Myocyte (in vitro differentiated cells): ENCODE measurements around the gene NES. TPM values are rescaled to one million over a fixed set of nuclear protein-coding genes. Genes with fewer than 3 reads are reported as not detected.

ENCODE experiments used
- DNase-seq: peaks from one replicate; pipeline ENCODE4 v3.0.0-alpha.2; 2012; ENCODE audit warnings: low read depth
- polyA plus RNA-seq: library from polyadenylated mRNA; unstranded; fragments of >200 nt; gene quantifications from one replicate; pipeline ENCODE4 v1.2.1, GENCODE V29; 2012; ENCODE audit warnings: missing spikeins
- total RNA-seq: library from RNA; depleted of rRNA; stranded (reverse); fragments of >200 nt; gene quantifications from 2 replicates; pipeline ENCODE4 v1.2.3, GENCODE V29; 2014

Gene NES, protein sequence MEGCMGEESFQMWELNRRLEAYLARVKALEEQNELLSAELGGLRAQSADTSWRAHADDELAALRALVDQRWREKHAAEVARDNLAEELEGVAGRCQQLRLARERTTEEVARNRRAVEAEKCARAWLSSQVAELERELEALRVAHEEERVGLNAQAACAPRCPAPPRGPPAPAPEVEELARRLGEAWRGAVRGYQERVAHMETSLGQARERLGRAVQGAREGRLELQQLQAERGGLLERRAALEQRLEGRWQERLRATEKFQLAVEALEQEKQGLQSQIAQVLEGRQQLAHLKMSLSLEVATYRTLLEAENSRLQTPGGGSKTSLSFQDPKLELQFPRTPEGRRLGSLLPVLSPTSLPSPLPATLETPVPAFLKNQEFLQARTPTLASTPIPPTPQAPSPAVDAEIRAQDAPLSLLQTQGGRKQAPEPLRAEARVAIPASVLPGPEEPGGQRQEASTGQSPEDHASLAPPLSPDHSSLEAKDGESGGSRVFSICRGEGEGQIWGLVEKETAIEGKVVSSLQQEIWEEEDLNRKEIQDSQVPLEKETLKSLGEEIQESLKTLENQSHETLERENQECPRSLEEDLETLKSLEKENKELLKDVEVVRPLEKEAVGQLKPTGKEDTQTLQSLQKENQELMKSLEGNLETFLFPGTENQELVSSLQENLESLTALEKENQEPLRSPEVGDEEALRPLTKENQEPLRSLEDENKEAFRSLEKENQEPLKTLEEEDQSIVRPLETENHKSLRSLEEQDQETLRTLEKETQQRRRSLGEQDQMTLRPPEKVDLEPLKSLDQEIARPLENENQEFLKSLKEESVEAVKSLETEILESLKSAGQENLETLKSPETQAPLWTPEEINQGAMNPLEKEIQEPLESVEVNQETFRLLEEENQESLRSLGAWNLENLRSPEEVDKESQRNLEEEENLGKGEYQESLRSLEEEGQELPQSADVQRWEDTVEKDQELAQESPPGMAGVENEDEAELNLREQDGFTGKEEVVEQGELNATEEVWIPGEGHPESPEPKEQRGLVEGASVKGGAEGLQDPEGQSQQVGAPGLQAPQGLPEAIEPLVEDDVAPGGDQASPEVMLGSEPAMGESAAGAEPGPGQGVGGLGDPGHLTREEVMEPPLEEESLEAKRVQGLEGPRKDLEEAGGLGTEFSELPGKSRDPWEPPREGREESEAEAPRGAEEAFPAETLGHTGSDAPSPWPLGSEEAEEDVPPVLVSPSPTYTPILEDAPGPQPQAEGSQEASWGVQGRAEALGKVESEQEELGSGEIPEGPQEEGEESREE (N-terminal part only)
- 1,770 and 2,264 TPM in 2 replicates for total RNA-seq
- polyA plus RNA-seq: 834 TPM

DNA sequence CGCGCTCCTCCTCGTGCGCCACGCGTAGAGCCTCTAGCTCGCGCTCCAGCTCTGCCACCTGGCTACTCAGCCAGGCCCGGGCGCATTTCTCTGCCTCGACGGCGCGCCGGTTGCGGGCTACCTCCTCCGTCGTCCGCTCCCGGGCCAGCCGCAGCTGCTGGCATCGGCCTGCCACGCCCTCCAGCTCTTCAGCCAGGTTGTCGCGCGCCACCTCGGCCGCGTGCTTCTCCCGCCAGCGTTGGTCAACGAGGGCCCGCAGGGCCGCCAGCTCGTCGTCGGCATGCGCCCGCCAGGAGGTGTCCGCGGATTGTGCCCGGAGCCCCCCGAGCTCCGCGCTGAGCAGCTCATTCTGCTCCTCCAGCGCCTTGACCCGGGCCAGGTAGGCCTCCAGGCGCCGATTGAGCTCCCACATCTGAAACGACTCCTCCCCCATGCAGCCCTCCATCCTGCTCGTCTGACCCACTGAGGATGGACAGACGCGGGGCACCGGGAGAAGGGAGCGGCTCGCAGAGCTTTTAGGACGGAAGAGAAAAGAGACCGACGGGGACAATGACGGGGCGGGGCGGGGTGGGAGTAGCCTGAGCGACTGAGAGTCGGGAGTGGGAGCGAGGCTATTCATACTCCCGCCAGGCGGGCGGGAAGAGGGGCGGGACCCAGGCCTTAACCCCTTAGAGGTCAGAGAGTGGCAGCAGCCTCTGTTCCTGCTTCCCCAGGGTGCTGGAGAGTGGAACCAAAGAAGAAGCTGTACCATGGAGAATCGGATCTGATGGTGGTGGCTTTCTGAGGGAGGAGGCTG is at the start of gene NES:
TSS of gene NES (minus strand) at position 588 of the 796 bp plus-strand sequence. CDS start at position 445, 143 bp downstream.
- DNase-seq: peak; percentile 93

GRCh38 chr1:156726549-156727226 is 49.5 kb upstream of the NES start:
- DNase-seq: peak; percentile 76

- peak; percentile 90 for DNase-seq
These were observed 48.6 kb upstream of the NES start for GRCh38 chr1:156725683-156726280.

DNA sequence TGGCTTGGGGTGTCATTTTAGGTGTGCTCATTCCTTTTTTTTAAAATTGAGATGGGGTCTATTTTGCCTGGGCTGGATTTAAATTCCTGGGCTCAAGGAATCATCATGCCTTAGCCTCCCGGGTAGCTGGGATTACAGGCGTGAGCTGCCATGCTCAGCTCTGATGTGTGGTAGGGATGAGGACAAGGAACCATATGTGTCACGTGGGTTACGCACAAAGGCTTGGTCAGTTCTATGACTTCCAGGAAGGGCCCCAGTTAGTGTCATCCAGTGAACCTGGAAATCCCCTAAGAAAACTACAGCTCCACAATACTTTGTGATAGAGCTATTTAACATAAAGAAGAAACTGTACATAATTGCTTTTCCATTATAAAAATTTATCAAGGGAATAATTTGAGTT is 44.3 kb upstream of the NES start:
- DNase-seq: no peak

DNA sequence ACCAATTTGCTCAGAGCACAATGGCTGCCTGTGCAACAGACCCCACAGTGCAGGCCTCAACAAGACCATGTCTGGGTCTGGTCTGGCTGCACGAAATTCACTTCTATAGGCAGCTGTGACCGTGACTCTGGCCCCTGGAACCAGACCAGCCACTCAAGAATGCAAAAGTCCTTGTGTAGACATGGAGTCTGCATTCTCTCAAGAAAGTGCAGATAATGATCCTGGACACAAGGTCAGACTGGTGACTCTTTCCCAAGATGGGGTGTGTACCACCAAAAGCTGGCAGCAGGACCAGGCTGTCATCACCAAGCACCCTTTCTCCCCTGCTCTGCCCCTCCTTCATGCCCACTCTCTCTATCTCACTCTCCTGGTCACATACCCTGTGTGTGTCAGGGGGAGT is 43.9 kb upstream of the NES start:
- DNase-seq: no peak

- DNase-seq: peak; percentile 53
These were observed 40.1 kb upstream of the NES start for GRCh38 chr1:156717351-156717750.

DNA sequence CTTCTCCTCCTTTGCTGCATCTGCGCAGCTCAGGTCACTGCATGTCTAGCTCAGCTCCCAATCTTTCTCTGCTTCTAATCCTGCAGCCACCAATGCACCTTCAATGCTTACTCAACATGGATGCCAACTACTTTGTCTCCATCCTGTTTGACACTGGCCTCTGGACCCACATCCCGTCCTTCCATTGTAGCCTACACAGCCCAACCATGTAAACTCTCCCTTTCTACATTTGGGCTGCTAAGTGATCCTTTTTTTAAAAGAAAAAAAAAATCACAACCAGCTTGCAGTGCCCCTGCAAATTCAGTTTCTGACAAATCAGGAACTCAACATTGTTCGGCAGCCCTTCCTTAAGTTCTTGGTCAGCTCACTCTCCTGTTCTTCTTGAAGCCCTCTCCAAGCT is 37.6 kb upstream of the NES start:
- DNase-seq: no peak

DNA sequence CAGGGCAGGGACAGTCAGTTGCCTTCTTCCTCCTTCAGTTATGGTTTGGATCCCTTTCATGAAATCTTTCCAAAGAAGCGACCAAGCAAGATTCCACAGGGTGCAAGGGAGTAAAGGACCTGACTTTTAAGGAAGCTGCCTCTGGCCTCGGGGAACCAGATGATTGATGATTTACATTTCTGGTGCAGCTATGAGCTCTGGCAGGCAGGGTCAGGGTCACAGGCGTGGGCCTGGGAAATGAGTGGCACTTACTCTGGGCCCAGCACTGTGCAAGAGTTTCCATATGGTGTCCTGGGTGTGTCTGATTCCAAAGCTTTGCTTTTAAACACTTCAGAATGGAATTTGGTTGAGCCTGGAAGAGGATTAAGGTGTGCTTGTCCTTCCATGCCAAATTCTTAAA is 35.4 kb upstream of the NES start:
- no peak for DNase-seq

DNA sequence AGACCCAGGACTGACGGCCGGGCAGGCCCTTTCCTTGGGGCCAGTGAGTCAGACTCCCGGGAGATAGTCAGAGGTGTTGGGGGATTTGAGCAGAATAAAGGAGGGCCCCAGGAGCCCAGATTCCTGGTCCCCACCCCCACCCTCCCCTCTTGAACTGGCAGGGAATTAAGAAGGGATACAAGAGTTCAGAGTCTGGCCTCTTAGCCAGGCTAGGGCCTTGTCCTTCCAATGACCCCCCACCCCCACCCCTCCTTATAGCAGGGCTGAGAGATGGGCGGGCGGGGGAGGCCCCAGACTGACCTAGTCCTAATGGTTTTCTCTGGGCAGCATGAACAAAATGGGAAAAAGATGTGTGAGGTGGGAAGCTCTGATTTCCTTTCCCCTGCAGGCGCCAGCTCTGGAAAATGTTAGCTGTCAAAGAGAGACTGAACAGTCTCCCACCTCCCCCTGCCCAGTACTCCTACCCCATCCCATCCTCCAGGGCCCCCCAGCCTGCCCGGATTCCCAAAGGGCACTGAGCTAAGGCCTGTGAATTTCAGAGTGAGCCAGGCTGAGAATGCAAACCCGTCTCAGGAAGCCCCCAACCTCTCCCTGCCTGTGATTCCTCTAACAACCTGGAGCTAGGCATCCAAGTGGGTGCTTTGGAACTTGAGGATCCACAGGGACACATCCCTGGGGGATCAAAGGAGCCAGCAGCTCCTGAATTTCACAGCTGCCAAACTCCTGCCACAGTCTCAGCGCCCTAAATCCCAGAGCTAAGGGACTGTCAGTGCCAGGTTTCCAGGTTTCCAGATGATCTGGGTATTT is 34.0 kb upstream of the NES start:
- DNase-seq: no peak

DNA sequence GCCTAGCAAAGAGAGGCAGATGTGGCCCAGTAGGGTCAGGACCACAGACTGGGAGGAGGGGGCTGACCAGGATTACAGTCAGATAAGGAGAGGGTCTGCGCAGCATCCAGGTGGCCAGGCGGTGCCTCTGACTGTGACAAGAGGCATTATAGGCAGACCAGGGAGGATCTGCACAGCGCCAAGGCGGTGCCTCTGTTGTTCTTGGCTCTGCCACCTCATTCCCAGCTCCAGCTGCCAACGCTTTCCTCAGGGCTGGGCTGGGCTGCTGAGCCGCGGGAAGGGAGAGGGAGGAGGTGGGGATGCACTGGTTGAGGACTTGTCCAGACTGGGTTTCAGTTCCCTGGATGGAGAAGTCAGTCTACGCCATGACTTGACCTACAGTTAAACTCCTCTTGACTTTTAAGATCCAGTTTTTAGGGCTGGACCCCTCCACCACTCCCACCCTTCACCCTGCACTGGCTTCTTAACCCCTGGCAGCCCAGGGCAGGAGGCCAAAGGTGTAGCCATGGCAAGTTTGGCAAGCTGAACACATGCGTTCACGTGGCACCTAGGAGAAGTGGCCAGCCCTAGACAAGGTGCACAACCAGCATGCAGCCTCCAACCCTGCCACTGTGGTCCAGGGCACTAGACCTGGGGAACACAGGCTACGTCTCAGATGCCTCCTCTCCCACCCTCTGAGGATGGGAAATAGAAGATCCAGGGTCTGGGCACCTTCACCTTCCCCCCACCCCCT is 32.7 kb upstream of the NES start:
- DNase-seq: peak; percentile 85

DNA sequence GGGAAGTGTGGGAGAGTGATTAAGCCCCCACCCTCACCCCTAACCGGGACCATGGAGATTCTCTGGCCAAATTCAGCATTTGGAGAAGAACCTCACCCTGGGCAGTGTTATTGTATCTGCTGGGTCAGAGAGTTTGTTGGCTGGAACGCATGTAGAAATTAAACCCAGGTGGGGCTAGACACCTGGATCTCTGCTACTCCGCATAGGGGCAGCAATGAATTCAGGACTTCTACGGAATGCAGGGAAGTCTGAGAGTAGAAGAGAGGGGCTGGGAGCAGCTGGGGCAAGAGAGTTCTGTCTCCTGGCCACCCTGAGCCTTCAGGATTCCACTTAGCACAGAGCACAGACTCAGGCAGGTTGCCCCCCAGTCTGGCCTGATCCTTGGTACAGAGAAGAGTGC is 31.8 kb upstream of the NES start:
- no peak for DNase-seq

- DNase-seq: no peak
These were observed 31.0 kb upstream of the NES start for GRCh38 chr1:156708218-156708661.

DNA sequence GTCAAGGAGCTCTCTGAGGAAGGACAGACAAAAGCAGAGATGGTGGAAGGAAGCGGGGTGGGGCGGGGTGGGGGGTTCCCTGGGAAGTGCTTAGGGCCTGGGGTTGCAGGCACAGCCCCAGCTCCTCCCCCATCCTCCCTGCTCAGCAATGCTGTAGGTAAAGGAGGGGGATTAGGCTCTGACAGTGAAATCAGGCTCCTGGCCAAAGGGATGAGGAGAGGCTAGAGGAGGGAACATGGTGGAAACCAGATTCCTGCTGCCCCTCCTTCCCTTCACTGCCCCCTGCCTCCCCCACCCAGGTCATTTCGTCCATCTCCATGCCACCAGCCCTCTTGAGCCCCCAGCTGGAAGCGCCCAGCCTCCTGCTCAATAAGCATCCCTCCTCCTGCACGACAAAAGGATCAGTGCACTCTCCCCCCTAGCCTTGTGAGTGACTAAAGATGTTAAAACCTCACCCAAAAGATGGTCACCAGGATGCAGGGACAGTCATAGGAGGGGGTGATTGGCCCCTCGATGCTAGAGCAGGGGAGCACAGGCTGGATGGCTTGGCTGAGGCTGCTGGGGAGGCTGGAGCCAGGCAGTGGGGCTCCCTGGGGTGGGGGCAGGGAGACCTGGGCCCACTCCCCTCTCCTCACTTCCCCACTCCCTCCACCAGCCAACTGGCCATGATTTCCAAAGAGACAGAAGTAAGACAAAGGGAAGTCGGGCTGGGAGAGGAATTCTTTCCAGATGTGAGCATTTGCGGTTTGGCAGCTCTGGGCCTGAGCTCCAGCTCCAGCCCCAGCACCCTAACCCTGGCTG is 30.4 kb upstream of the NES start:
- no peak for DNase-seq

- DNase-seq: no peak
These were observed 29.6 kb upstream of the NES start for GRCh38 chr1:156706657-156707416.

DNA sequence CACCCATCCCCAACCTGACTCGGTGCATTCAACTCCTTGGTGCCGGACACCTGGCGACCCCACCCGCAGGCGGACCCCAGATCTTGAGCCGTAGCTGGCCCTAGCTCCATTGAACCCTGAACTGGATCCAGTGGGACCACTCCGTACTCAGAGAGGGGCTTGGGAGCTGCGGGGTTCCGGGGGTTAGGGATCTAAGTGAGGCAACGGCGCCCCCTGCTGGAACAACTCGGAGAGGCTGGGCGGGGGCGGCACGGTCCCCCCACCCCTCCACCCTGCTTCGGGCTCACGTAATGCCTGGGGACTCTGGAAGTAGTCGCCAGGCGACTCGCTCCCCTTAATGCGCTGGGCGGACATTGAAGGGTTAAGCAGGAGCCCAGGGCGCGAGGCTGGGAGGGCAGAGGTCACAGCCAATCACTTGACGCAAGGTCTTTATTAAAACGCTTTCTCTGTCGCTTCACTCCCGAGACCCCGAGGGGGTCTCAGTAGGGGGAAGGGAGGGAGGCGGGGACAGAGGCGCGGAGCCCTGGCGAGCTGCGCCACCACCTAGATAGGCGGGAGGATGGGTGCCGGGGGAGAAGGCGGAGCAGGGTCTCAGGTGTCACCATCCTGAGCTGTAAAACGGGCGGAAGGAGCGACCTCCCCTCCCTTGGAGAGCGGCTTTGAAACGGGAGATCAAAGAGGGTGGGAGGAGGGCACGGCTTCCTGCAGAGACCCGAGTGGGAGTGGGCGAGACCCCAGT is 28.9 kb upstream of the NES start:
- DNase-seq: peak; percentile 55
